GM18909 (cell line): ENCODE data around the gene ABHD16B.

Experiments
- ATAC-seq: cut with Tn5 transposase; IDR thresholded peaks from one replicate; pipeline ENCODE4 v1.9.1; 2021; ENCODE audit warnings: mild to moderate bottlenecking; ENCODE audit not compliant: unreplicated experiment, poor library complexity

Gene ABHD16B

DNA sequence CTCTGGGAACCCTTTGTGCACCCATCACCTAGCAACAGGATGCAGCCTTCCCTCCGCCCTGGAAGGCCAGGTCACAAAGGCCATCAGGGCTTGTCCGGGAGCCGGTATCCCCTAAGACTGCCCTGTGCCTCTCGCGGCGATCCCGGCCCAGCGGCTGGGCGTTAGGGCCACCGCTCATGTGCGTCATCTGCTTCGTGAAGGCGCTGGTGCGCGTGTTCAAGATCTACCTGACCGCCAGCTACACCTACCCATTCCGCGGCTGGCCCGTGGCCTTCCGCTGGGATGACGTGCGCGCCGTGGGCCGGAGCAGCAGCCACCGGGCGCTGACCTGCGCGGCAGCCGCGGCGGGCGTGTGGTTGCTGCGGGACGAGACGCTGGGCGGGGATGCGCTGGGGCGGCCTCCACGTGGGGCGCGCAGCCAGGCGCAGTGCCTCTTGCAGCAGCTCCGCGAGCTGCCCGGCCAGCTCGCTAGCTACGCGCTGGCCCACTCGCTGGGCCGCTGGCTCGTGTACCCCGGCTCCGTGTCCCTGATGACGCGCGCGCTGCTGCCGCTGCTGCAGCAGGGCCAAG lies at the start of gene ABHD16B:
Gene ABHD16B, plus strand, starts transcription at position 134 of the 570 bp plus-strand sequence. Its CDS starts 43 bp downstream, at position 177.
- no peak for ATAC-seq

- ATAC-seq: no peak
Observed at GRCh38 chr20:63814891-63815614, 46.2 kb upstream of the ABHD16B start.

GRCh38 chr20:63815615-63816253 lies 45.6 kb upstream of the ABHD16B start:
- no peak for ATAC-seq

GRCh38 chr20:63819224-63819921 lies 41.9 kb upstream of the ABHD16B start:
- ATAC-seq: no peak

GRCh38 chr20:63821811-63822210 lies 39.5 kb upstream of the ABHD16B start:
- ATAC-seq: no peak

- no peak for ATAC-seq
Observed at GRCh38 chr20:63822276-63822696, 39.0 kb upstream of the ABHD16B start.

GRCh38 chr20:63823691-63824311 lies 37.5 kb upstream of the ABHD16B start:
- no peak for ATAC-seq

GRCh38 chr20:63825331-63826118 lies 35.8 kb upstream of the ABHD16B start:
- no peak for ATAC-seq

DNA sequence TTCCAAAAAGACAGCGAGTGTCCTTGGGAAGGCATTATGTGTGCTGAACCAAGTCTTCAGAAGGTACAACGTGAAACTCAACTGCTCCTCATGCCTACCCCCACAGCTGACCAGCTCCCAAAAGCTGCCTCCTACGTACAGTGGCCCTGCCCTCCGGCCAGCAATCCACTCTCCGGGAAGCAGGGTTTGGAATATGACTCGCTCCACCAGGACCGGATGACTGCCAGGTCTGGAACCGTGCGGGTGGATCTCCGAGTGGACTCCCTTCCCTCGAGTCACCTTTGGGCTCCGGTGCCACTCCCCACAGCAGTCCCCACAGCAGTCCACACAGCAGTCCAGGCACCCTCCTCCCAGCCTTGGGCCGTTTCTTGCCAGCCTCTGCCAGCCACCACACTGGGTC lies 34.5 kb upstream of the ABHD16B start:
- no peak for ATAC-seq

DNA sequence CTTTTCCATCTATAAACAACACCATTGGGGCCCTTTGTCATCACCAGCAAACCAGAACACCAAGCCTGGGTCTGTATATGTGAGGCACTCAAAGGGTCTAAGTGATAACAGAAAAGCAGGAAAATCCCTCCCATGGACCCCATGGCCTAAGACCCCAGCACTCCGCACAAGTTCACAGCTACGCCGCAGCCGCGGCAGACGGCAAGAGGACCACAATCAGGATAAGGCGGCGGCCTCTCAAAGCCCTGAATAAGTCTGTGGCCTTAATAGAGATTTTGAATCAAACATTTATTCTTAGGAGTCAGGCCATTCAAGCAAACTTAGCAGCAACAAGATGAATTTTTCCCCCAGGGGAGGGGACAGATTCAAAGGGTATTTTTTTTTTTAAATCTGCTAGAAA lies 33.2 kb upstream of the ABHD16B start:
- no peak for ATAC-seq

- ATAC-seq: no peak
Observed at GRCh38 chr20:63828545-63828944, 32.8 kb upstream of the ABHD16B start.

GRCh38 chr20:63828951-63829350 lies 32.3 kb upstream of the ABHD16B start:
- no peak for ATAC-seq

GRCh38 chr20:63829603-63829944 lies 31.7 kb upstream of the ABHD16B start:
- ATAC-seq: no peak

- no peak for ATAC-seq
Observed at GRCh38 chr20:63829945-63830835, 31.1 kb upstream of the ABHD16B start.

- ATAC-seq: peak; percentile 51
Observed at GRCh38 chr20:63830841-63831588, 30.3 kb upstream of the ABHD16B start, which contains the start of gene ZBTB46. Gene ZBTB46, minus strand, starts transcription at chr20:63831264. Its CDS starts 40,507 bp downstream, at chr20:63790757.

- ATAC-seq: peak; percentile 16
Observed at GRCh38 chr20:63831646-63831992, 29.7 kb upstream of the ABHD16B start.

- no peak for ATAC-seq
Observed at GRCh38 chr20:63831993-63832686, 29.2 kb upstream of the ABHD16B start.
